ENCODE measurements around the gene GRAMD1B.

GRAMD1B gene

GRCh38 chr11:123665306-123665705, 235.2 kb downstream of the GRAMD1B start:
- H3K36me3 ChIP-seq (ENCODE audit: insufficient read depth): no peaks in the 10 kb centered on the region
- no peak for TF ChIP-seq CTCF (conservative IDR thresholded peaks at IDR 0.05; ENCODE audit: low read depth, low read length)
- no peak overlapping the region for H3K27ac ChIP-seq
- no peaks in the 10 kb centered on the region for H4K20me1 ChIP-seq (ENCODE audit: insufficient read depth)
- no peak overlapping the region for H3K9ac ChIP-seq
- no peaks in the 10 kb centered on the region for H3K4me1 ChIP-seq (ENCODE audit: low read depth, poor library complexity, severe bottlenecking)
- no peak overlapping the region for H2AFZ ChIP-seq (ENCODE audit: low read depth)
- H3K79me2 ChIP-seq (ENCODE audit: insufficient read depth, low read depth): no peaks in the 10 kb centered on the region
- no peaks in the 10 kb centered on the region for H3K27me3 ChIP-seq (ENCODE audit: insufficient read depth, low read depth)
- no peak overlapping the region for H3K4me3 ChIP-seq (IDR thresholded peaks at IDR 0.05; ENCODE audit: insufficient read depth, low read depth, low read length)
- H3K4me2 ChIP-seq: no peak overlapping the region

DNA sequence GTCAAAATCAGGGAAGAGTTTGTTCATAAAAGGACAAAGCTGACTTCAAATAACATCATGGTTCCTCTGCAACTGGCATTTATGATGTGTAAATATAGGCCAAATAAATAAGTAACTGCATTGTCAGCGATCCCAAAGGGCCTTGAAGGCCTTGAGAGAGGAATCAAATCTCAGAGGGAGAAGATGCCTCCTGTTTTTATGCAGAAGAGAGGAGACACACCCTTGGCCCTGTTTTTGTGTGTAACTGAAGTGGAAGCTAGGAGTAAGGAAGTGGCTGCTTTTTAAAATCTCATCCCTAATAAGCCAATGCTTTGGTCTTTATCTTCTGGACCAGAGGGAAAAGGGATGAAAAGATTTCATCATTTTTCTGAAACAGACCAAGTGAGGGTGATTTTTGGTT, 240.0 kb downstream of the GRAMD1B start:
- no peak overlapping the region for H3K9ac ChIP-seq

GRCh38 chr11:123671534-123671933, 241.5 kb downstream of the GRAMD1B start:
- no peaks in the 10 kb centered on the region for H3K27me3 ChIP-seq (ENCODE audit: insufficient read depth, low read depth)
- H3K36me3 ChIP-seq (ENCODE audit: insufficient read depth): no peaks in the 10 kb centered on the region
- H4K20me1 ChIP-seq (ENCODE audit: insufficient read depth): no peaks in the 10 kb centered on the region
- TF ChIP-seq CTCF (conservative IDR thresholded peaks at IDR 0.05; ENCODE audit: low read depth, low read length): no peak
- no peak overlapping the region for H3K4me2 ChIP-seq
- no peaks in the 10 kb centered on the region for H3K79me2 ChIP-seq (ENCODE audit: insufficient read depth, low read depth)
- H2AFZ ChIP-seq (ENCODE audit: low read depth): no peak overlapping the region
- H3K9ac ChIP-seq: no peak overlapping the region
- H3K4me3 ChIP-seq (IDR thresholded peaks at IDR 0.05; ENCODE audit: insufficient read depth, low read depth, low read length): no peak overlapping the region
- H3K27ac ChIP-seq: no peak overlapping the region
- H3K4me1 ChIP-seq (ENCODE audit: low read depth, poor library complexity, severe bottlenecking): no peaks in the 10 kb centered on the region

More for the DNA sequence above, 240.0 kb downstream of the GRAMD1B start:
- Histone ChIP-seq H3K4me3 (IDR thresholded peaks at IDR 0.05; ENCODE audit: insufficient read depth, low read depth, low read length) (no peak overlapping the region), H3K79me2 (ENCODE audit: insufficient read depth, low read depth) (no peaks in the 10 kb centered on the region), H3K4me1 (ENCODE audit: low read depth, poor library complexity, severe bottlenecking) (no peaks in the 10 kb centered on the region), H2AFZ (ENCODE audit: low read depth) (no peak overlapping the region), H4K20me1 (ENCODE audit: insufficient read depth) (no peaks in the 10 kb centered on the region), H3K27ac (no peak overlapping the region), H3K36me3 (ENCODE audit: insufficient read depth) (no peaks in the 10 kb centered on the region), H3K4me2 (no peak overlapping the region), H3K27me3 (ENCODE audit: insufficient read depth, low read depth) (no peaks in the 10 kb centered on the region)
- TF ChIP-seq CTCF (conservative IDR thresholded peaks at IDR 0.05; ENCODE audit: low read depth, low read length): no peak

- H3K4me2 ChIP-seq: no peak overlapping the region
- H3K4me1 ChIP-seq (ENCODE audit: low read depth, poor library complexity, severe bottlenecking): no peaks in the 10 kb centered on the region
- no peaks in the 10 kb centered on the region for H4K20me1 ChIP-seq (ENCODE audit: insufficient read depth)
- H3K27me3 ChIP-seq (ENCODE audit: insufficient read depth, low read depth): no peaks in the 10 kb centered on the region
- H3K4me3 ChIP-seq (IDR thresholded peaks at IDR 0.05; ENCODE audit: insufficient read depth, low read depth, low read length): no peak overlapping the region
- no peaks in the 10 kb centered on the region for H3K79me2 ChIP-seq (ENCODE audit: insufficient read depth, low read depth)
- H3K27ac ChIP-seq: no peak overlapping the region
- no peak overlapping the region for H2AFZ ChIP-seq (ENCODE audit: low read depth)
- TF ChIP-seq CTCF (conservative IDR thresholded peaks at IDR 0.05; ENCODE audit: low read depth, low read length): no peak
- H3K9ac ChIP-seq: no peak overlapping the region
- H3K36me3 ChIP-seq (ENCODE audit: insufficient read depth): no peaks in the 10 kb centered on the region
Measured at GRCh38 chr11:123672568-123672967, 242.5 kb downstream of the GRAMD1B start.

All from KMS-11 (cell line).